ENCODE measurements around the gene EPHB6.

DNA sequence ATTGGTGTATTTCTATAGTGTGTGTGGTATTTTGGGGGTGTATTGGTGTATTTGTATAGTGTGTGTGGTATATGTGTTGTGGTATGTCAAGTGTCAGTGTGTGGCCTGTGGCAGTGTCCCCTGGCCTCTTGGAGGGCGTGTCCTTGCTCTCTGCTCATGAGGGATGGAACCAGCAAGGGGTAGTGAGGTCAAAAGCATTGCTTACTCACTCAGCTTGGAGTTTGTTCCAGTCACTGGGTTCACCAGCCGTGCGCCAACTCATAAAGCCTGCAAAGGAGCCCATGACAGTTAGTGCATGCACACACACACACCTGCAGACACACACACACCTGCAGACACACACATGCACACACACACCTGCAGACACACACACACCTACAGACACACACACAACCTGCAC is 34.9 kb downstream of the EPHB6 start:
- TF ChIP-seq POLR2A (IDR thresholded peaks at IDR 0.05), result no peak
- TF ChIP-seq, protein P1, sequence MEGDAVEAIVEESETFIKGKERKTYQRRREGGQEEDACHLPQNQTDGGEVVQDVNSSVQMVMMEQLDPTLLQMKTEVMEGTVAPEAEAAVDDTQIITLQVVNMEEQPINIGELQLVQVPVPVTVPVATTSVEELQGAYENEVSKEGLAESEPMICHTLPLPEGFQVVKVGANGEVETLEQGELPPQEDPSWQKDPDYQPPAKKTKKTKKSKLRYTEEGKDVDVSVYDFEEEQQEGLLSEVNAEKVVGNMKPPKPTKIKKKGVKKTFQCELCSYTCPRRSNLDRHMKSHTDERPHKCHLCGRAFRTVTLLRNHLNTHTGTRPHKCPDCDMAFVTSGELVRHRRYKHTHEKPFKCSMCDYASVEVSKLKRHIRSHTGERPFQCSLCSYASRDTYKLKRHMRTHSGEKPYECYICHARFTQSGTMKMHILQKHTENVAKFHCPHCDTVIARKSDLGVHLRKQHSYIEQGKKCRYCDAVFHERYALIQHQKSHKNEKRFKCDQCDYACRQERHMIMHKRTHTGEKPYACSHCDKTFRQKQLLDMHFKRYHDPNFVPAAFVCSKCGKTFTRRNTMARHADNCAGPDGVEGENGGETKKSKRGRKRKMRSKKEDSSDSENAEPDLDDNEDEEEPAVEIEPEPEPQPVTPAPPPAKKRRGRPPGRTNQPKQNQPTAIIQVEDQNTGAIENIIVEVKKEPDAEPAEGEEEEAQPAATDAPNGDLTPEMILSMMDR (IDR thresholded peaks at IDR 0.05), result no peak
